ENCODE data around the gene FA2H.
"Not testable (repeated sequence)": the region's sequence is repeated elsewhere in the genome, so short reads cannot be mapped to it uniquely, and the experiment has no call there.

The FA2H gene

GRCh38 chr16:74769586-74770190 lies 4.9 kb downstream of the FA2H start:
- no peak for DNase-seq

- DNase-seq = no peak
Observed at GRCh38 chr16:74768239-74768638, 6.4 kb downstream of the FA2H start.

GRCh38 chr16:74767749-74768148 lies 6.9 kb downstream of the FA2H start:
- DNase-seq = no peak

GRCh38 chr16:74766729-74767128 lies 7.9 kb downstream of the FA2H start:
- DNase-seq = no peak

GRCh38 chr16:74764184-74764583 lies 10.4 kb downstream of the FA2H start:
- not testable (repeated sequence) for DNase-seq

GRCh38 chr16:74761665-74762064 lies 13.0 kb downstream of the FA2H start:
- DNase-seq = no peak

- no peak for DNase-seq
Observed at GRCh38 chr16:74760007-74760767, 14.4 kb downstream of the FA2H start.

GRCh38 chr16:74759564-74759963 lies 15.1 kb downstream of the FA2H start:
- no peak for DNase-seq

GRCh38 chr16:74758801-74759200 lies 15.8 kb downstream of the FA2H start:
- DNase-seq = no peak

- DNase-seq = no peak
Observed at GRCh38 chr16:74757349-74757748, 17.3 kb downstream of the FA2H start.

- DNase-seq = no peak
Observed at GRCh38 chr16:74756203-74756602, 18.4 kb downstream of the FA2H start.

- no peak for DNase-seq
Observed at GRCh38 chr16:74753180-74753579, 21.4 kb downstream of the FA2H start.

- DNase-seq = no peak
Observed at GRCh38 chr16:74752756-74753155, 21.9 kb downstream of the FA2H start.

GRCh38 chr16:74752258-74752657 lies 22.4 kb downstream of the FA2H start:
- DNase-seq = no peak

GRCh38 chr16:74751658-74752057 lies 23.0 kb downstream of the FA2H start:
- no peak for DNase-seq

GRCh38 chr16:74749291-74750055 lies 25.1 kb downstream of the FA2H start:
- DNase-seq = no peak

GRCh38 chr16:74748616-74749026 lies 26.0 kb downstream of the FA2H start:
- DNase-seq = no peak

- no peak for DNase-seq
Observed at GRCh38 chr16:74747716-74748615, 26.7 kb downstream of the FA2H start.

- DNase-seq = no peak
Observed at GRCh38 chr16:74745926-74746325, 28.7 kb downstream of the FA2H start.

GRCh38 chr16:74745109-74745615 lies 29.5 kb downstream of the FA2H start:
- DNase-seq = no peak

- no peak for DNase-seq
Observed at GRCh38 chr16:74744566-74744965, 30.1 kb downstream of the FA2H start.

- DNase-seq = no peak
Observed at GRCh38 chr16:74743668-74744299, 30.8 kb downstream of the FA2H start.
